GM12878 (cell line): ENCODE results near the gene SYNGR3. TPM values are rescaled to one million over a fixed set of nuclear protein-coding genes. Genes with fewer than 3 reads are reported as not detected.
A peak's percentile ranks its signal among the peaks of the same experiment; 100 is the strongest.

Experiments used
- ATAC-seq: fragments of 200-7000 bp; cut with Tn5 transposase; 3 replicates; pipeline ENCODE4 v1.9.1; 2020; ENCODE audit warnings: mild to moderate bottlenecking, moderate library complexity
- BruUV-seq: library from RNA; stranded (reverse); fragments of 400-500 nt; replicated peaks from 2 replicates; lab custom pipeline; 2021; lab: Mats Ljungman, UMichigan
- CTCF ChIA-PET: fragments of 300-600 bp; sonication (Branson Sonifier 250); formaldehyde crosslinking; extraction: SDS; loops from one replicate; lab custom pipeline; 2021; ENCODE audit warnings: inconsistent platforms; lab: Yijun Ruan, JAX
- POLR2A ChIA-PET: fragments of 350-600 bp; formaldehyde crosslinking; extraction: SDS; loops from one replicate; lab custom pipeline; 2021; ENCODE audit warnings: inconsistent platforms; lab: Charles Lee
- RAD21 ChIA-PET: fragments of 300-600 bp; sonication (Branson Sonifier 250); formaldehyde crosslinking; loops from one replicate; lab custom pipeline; 2023; ENCODE audit warnings: antibody characterized with exemption; ENCODE audit not compliant: unreplicated experiment; lab: Charles Lee
- SMC1A ChIA-PET: fragments of 300-600 bp; sonication (Branson Sonifier 250); formaldehyde crosslinking; loops from one replicate; lab custom pipeline; 2023; ENCODE audit not compliant: unreplicated experiment, uncharacterized antibody; lab: Charles Lee
- DNase-seq: peaks from one replicate; pipeline ENCODE4 v3.0.0-alpha.2; 2011; ENCODE audit warnings: low read depth, low spot score
- FAIRE-seq: peaks from 3 replicates; lab custom pipeline; 2011; peaks lifted over from hg19 to GRCh38; lab: Jason Lieb, UNC
- H2AFZ ChIP-seq: 2 replicates; pipeline ENCODE4 v1.6.0; 2011; ENCODE audit warnings: low read depth, low read length, control low read depth; ENCODE audit not compliant: control insufficient read depth
- H3K27ac ChIP-seq: 2 replicates; pipeline ENCODE4 v1.5.1; 2011; ENCODE audit warnings: control low read depth; ENCODE audit not compliant: control insufficient read depth, insufficient read depth
- H3K27me3 ChIP-seq, 2 experiments: replicated peaks in 1 of 2; 2 replicates each; pipeline versions ENCODE4 v1.6.0 to v1.6.1; 2011; ENCODE audit warnings: low read length in 1 of 2; ENCODE audit not compliant: control insufficient read depth in 2 of 2, insufficient read depth in 2 of 2
- H3K36me3 ChIP-seq, 2 experiments: 2 replicates each; pipeline ENCODE4 v1.5.1; 2011; ENCODE audit warnings: low read length in 1 of 2; ENCODE audit not compliant: control insufficient read depth in 2 of 2, insufficient read depth in 2 of 2
- H3K4me1 ChIP-seq: 2 replicates; pipeline ENCODE4 v1.6.1; 2011; ENCODE audit warnings: mild to moderate bottlenecking, low read length, moderate library complexity, mixed read lengths; ENCODE audit not compliant: control insufficient read depth, insufficient read depth
- H3K4me2 ChIP-seq: 2 replicates; pipeline ENCODE4 v1.6.0; 2011; ENCODE audit warnings: control low read depth; ENCODE audit not compliant: control insufficient read depth, insufficient read depth
- H3K4me3 ChIP-seq: fragments of 200-600 bp; sonication (generic); 2 replicates; pipeline ENCODE4 v1.5.1; 2016
- H3K79me2 ChIP-seq: 2 replicates; pipeline ENCODE4 v1.6.0; 2011; ENCODE audit warnings: low read length; ENCODE audit not compliant: control insufficient read depth, insufficient read depth
- H3K9ac ChIP-seq: 2 replicates; pipeline ENCODE4 v1.8.0; 2011; ENCODE audit warnings: low read length, control low read depth, mixed read lengths; ENCODE audit not compliant: control insufficient read depth, insufficient read depth
- H3K9me3 ChIP-seq: replicated peaks from 3 replicates; pipeline ENCODE4 v1.5.1; 2011; ENCODE audit warnings: mild to moderate bottlenecking, low read length; ENCODE audit not compliant: control insufficient read depth, insufficient read depth
- H4K20me1 ChIP-seq: 2 replicates; pipeline ENCODE4 v1.6.0; 2011; ENCODE audit not compliant: control insufficient read depth, insufficient read depth
- CBX3 ChIP-seq: fragments of 200-600 bp; sonication (generic); IDR thresholded peaks from 2 replicates; pipeline ENCODE4 v1.6.1; 2016; ENCODE audit warnings: low read depth, borderline replicate concordance
- CHD2 ChIP-seq: IDR thresholded peaks from 2 replicates; pipeline ENCODE4 v1.6.1; 2011; ENCODE audit warnings: low read depth, low read length, improper control_type of control experiment, borderline replicate concordance
- DPF2 ChIP-seq: fragments of 450-650 bp; IDR thresholded peaks from 2 replicates; pipeline ENCODE4 v1.6.1; 2017; ENCODE audit warnings: mild to moderate bottlenecking
- EED ChIP-seq: sonication (generic); IDR thresholded peaks from 2 replicates; pipeline ENCODE4 v1.6.1; 2016; ENCODE audit warnings: antibody characterized with exemption, low read depth
- GATAD2B ChIP-seq: fragments of 450-650 bp; conservative IDR thresholded peaks from 2 replicates; pipeline ENCODE4 v1.6.1; 2017; ENCODE audit warnings: low read depth, mild to moderate bottlenecking, moderate library complexity
- KDM1A ChIP-seq: fragments of 200-600 bp; sonication (generic); IDR thresholded peaks from 2 replicates; pipeline ENCODE4 v1.6.1; 2016; ENCODE audit warnings: borderline replicate concordance
- LARP7 ChIP-seq: fragments of 450-650 bp; IDR thresholded peaks from 2 replicates; pipeline ENCODE4 v1.6.1; 2017; ENCODE audit warnings: mild to moderate bottlenecking
- MTA3 ChIP-seq: IDR thresholded peaks from 2 replicates; pipeline ENCODE4 v1.6.1; 2012; ENCODE audit warnings: low read length, inconsistent platforms, borderline replicate concordance
- POLR2A ChIP-seq: IDR thresholded peaks from 2 replicates; pipeline ENCODE4 v1.6.1; 2011; ENCODE audit warnings: low read depth, mild to moderate bottlenecking, low read length
- RAD51 ChIP-seq: fragments of 450-650 bp; IDR thresholded peaks from 2 replicates; pipeline ENCODE4 v1.6.1; 2016; ENCODE audit warnings: moderate library complexity, mild to moderate bottlenecking, inconsistent platforms
- RUNX3 ChIP-seq: IDR thresholded peaks from 2 replicates; pipeline ENCODE4 v1.6.1; 2012; ENCODE audit warnings: low read length, inconsistent platforms
- SIN3A ChIP-seq: IDR thresholded peaks from 2 replicates; pipeline ENCODE4 v1.6.1; 2012; ENCODE audit warnings: low read depth, low read length, improper control_type of control experiment
- SMAD1 ChIP-seq: fragments of 450-650 bp; IDR thresholded peaks from 2 replicates; pipeline ENCODE4 v1.6.1; 2018; ENCODE audit warnings: mild to moderate bottlenecking, low read depth; ENCODE audit not compliant: partially characterized antibody
- SMARCA5 ChIP-seq: fragments of 450-650 bp; IDR thresholded peaks from 2 replicates; pipeline ENCODE4 v1.6.1; 2017; ENCODE audit warnings: mild to moderate bottlenecking
- SREBF1 ChIP-seq: IDR thresholded peaks from 2 replicates; pipeline ENCODE4 v1.6.1; 2012; ENCODE audit warnings: mild to moderate bottlenecking, low read length
- SRF ChIP-seq, 2 experiments: IDR thresholded peaks; 2 replicates each; pipeline ENCODE4 v1.6.1; 2011; ENCODE audit warnings: low read depth in 2 of 2, low read length in 2 of 2, mild to moderate bottlenecking in 1 of 2, moderate library complexity in 1 of 2
- SUZ12 ChIP-seq: fragments of 200-600 bp; sonication (generic); IDR thresholded peaks from one replicate; pipeline ENCODE4 v1.6.1; 2018; ENCODE audit warnings: antibody characterized with exemption, mild to moderate bottlenecking; ENCODE audit not compliant: unreplicated experiment
- TCF12 ChIP-seq: IDR thresholded peaks from 2 replicates; pipeline ENCODE4 v1.6.1; 2011; ENCODE audit warnings: low read depth, mild to moderate bottlenecking, low read length
- ZNF622 ChIP-seq: fragments of 450-650 bp; IDR thresholded peaks from 2 replicates; pipeline ENCODE4 v1.6.1; 2017; ENCODE audit warnings: mild to moderate bottlenecking, inconsistent platforms
- WGBS: methylation state at CpG from one replicate; pipeline ENCODE4 v1.1.6; 2016; ENCODE audit warnings: low lambda C conversion rate; ENCODE audit not compliant: insufficient replicate concordance, insufficient coverage; ENCODE audit errors: missing lambda C conversion rate; 5-methylcytosine and 5-hydroxymethylcytosine counted together
- in situ Hi-C: fragments of 300-500 bp; cut with MboI; formaldehyde crosslinking; loops from 9 replicates; pipeline ENCODE4 v1.14.3; 2018; ENCODE audit warnings: mixed read lengths
- intact Hi-C: fragments of 100-400 bp; cut with micrococcal nuclease; formaldehyde crosslinking; loops from one replicate; pipeline ENCODE4 v1.14.2; 2022; ENCODE audit not compliant: unreplicated experiment
- polyA plus RNA-seq, 11 experiments: library from polyadenylated mRNA; depleted of rRNA in 4 of 11; unstranded in 6 of 11; stranded (reverse) in 5 of 11; fragments of >200 nt; fragmentation: Nextera tagmentation in 4 of 11; fragmentation: Illumina TruSeq in 1 of 11; extraction: Ambion mirVana in 4 of 11; extraction: Trizol in 1 of 11; gene quantifications; 1 replicate in 1 of 11; 2 replicates in 10 of 11; pipeline versions ENCODE4 v1.2.1 to v1.2.3, GENCODE V29; 2011 to 2016; ENCODE audit warnings: inconsistent platforms in 2 of 11, missing spikeins in 2 of 11, low read depth in 1 of 11
- total RNA-seq, 4 experiments: library from RNA; depleted of rRNA in 3 of 4; stranded (reverse); fragments of >200 nt in 3 of 4; fragmentation: Illumina TruSeq in 1 of 4; extraction: Trizol in 1 of 4; gene quantifications; 2 replicates each; pipeline versions ENCODE4 v1.2.1 to v1.2.3, GENCODE V29; 2013 to 2021
- TF ChIP-seq, protein P1 (sequence below): fragments of 450-650 bp; IDR thresholded peaks from 2 replicates; pipeline ENCODE4 v1.6.1; 2017; ENCODE audit warnings: mild to moderate bottlenecking
- TF ChIP-seq, protein P2 (sequence below): fragments of 450-650 bp; conservative IDR thresholded peaks from 2 replicates; pipeline ENCODE4 v1.6.1; 2017; ENCODE audit warnings: mild to moderate bottlenecking, moderate library complexity
- TF ChIP-seq, protein P3 (sequence below): IDR thresholded peaks from 2 replicates; pipeline ENCODE4 v1.6.1; 2012; ENCODE audit warnings: low read length, inconsistent platforms

The SYNGR3 gene
- total and polyA plus RNA-seq, 10 of the 15 experiments (the other 5 are each of a cell fraction or from before 2014, with no cell fraction given), result 1.2 to 18.1 (median 6.6) TPM

DNA sequence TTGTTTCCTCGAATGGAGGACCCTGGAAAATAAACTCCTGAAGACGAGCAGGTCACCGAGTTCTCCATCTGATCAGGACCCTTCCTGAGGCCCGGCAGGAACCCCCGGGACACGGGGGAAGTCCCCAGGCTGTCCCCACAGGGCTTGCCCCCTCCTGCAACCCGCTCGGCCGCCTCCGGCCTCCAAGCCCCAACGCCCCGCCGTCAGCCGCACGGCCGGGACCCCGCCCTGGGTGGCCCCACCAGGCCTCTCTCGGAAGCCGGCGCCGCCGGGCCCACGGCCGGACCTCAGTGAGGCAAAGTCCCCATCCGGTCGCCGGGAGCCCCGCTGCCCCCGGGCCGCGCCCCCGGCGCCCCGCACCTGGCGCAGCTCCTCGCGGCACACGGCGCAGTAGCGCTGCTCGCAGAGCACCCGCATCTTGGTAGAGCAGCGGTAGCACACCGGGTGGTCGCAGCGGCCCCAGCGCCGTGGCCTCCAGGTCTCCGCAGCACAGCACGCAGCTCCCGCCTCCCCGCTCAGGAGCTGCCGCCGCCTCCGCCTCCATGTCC is 19.5 kb downstream of the SYNGR3 start:
- peaks cover 0 to 3% of the 10 kb centered on the region in 2 experiments; a peak in 1 of 4 replicates for H3K36me3 ChIP-seq
- ChIA-PET RAD21 (no interaction called here), SMC1A (interaction anchor here (1.1 to 1.9 kb wide), 2 partner anchors 28 to 146 kb away, joined by 3 to 5 read pairs; partner anchors contain the start of genes NOXO1 and TRAF7), CTCF (interaction anchor here (1.3 kb wide), 1 partner anchor 8 kb away, joined by 3 read pairs; no protein-coding TSS in a partner anchor), POLR2A (interaction anchor here (0.6 to 2.2 kb wide), 4 partner anchors 13 to 526 kb away, joined by 3 to 14 read pairs (median 6); partner anchors contain the start of gene TRAF7)
- no TSS peak for BruUV-seq
- peaks cover 61% of the 10 kb centered on the region for H3K79me2 ChIP-seq
- WGBS, result 2% methylated on average over 44 of the region's 55 CpGs
- H3K4me2 ChIP-seq, result peak overlapping the region; percentile 98
- ATAC-seq (peak; percentile 25), FAIRE-seq (no peak), DNase-seq (no peak)
- H3K27ac ChIP-seq, result peak overlapping the region; percentile 89
- H3K27me3 ChIP-seq, result no peaks in the 10 kb centered on the region
- H3K9me3 ChIP-seq, result no peaks in the 10 kb centered on the region
- in situ Hi-C loops, result no loop called here
- intact Hi-C loops, result loop anchor here (5.0 kb wide), 1 partner anchor 143 kb away; no protein-coding TSS in a partner anchor
- no peaks in the 10 kb centered on the region for H4K20me1 ChIP-seq
- H3K4me3 ChIP-seq, result peak overlapping the region; percentile 100
- peak overlapping the region; percentile 92 for H3K9ac ChIP-seq
- no peak overlapping the region; the same call in 1 of the 2 replicates for H2AFZ ChIP-seq
- H3K4me1 ChIP-seq, result peaks cover 21% of the 10 kb centered on the region
- TF ChIP-seq MTA3, result no peak
- TF ChIP-seq, protein P1, sequence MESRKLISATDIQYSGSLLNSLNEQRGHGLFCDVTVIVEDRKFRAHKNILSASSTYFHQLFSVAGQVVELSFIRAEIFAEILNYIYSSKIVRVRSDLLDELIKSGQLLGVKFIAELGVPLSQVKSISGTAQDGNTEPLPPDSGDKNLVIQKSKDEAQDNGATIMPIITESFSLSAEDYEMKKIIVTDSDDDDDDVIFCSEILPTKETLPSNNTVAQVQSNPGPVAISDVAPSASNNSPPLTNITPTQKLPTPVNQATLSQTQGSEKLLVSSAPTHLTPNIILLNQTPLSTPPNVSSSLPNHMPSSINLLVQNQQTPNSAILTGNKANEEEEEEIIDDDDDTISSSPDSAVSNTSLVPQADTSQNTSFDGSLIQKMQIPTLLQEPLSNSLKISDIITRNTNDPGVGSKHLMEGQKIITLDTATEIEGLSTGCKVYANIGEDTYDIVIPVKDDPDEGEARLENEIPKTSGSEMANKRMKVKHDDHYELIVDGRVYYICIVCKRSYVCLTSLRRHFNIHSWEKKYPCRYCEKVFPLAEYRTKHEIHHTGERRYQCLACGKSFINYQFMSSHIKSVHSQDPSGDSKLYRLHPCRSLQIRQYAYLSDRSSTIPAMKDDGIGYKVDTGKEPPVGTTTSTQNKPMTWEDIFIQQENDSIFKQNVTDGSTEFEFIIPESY, result no peak
- TF ChIP-seq TCF12, result 0 out of 2 replicates have a peak, but pooled peaks have one; percentile 12
- TF ChIP-seq, protein P2, sequence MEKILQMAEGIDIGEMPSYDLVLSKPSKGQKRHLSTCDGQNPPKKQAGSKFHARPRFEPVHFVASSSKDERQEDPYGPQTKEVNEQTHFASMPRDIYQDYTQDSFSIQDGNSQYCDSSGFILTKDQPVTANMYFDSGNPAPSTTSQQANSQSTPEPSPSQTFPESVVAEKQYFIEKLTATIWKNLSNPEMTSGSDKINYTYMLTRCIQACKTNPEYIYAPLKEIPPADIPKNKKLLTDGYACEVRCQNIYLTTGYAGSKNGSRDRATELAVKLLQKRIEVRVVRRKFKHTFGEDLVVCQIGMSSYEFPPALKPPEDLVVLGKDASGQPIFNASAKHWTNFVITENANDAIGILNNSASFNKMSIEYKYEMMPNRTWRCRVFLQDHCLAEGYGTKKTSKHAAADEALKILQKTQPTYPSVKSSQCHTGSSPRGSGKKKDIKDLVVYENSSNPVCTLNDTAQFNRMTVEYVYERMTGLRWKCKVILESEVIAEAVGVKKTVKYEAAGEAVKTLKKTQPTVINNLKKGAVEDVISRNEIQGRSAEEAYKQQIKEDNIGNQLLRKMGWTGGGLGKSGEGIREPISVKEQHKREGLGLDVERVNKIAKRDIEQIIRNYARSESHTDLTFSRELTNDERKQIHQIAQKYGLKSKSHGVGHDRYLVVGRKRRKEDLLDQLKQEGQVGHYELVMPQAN, result peak; percentile 59
- TF ChIP-seq ZNF622, result no peak
- TF ChIP-seq SIN3A, result 0 out of 2 replicates have a peak, but pooled peaks have one; percentile 11
- no peak for TF ChIP-seq SMAD1
- TF ChIP-seq RAD51, result no peak
- TF ChIP-seq CBX3, result no peak
- TF ChIP-seq RUNX3, result no peak
- peak; percentile 20; the same call in 1 of the 2 replicates for TF ChIP-seq LARP7
- no peak for TF ChIP-seq SREBF1
- no peak for TF ChIP-seq SUZ12
- TF ChIP-seq SRF (IDR thresholded peaks at IDR 0.05; ENCODE audit: low read depth in 2 of 2, low read length in 2 of 2), result no peak
- TF ChIP-seq EED, result no peak
- peak; percentile 30; the same call in 1 of the 2 replicates for TF ChIP-seq DPF2
- TF ChIP-seq GATAD2B, result 0 out of 2 replicates have a peak, but pooled peaks have one; percentile 4
- no peak for TF ChIP-seq CHD2
- TF ChIP-seq POLR2A, result peak; percentile 71; the same call in 1 of the 2 replicates
- TF ChIP-seq SMARCA5, result peak; percentile 36; the same call in 1 of the 2 replicates
- TF ChIP-seq, protein P3, sequence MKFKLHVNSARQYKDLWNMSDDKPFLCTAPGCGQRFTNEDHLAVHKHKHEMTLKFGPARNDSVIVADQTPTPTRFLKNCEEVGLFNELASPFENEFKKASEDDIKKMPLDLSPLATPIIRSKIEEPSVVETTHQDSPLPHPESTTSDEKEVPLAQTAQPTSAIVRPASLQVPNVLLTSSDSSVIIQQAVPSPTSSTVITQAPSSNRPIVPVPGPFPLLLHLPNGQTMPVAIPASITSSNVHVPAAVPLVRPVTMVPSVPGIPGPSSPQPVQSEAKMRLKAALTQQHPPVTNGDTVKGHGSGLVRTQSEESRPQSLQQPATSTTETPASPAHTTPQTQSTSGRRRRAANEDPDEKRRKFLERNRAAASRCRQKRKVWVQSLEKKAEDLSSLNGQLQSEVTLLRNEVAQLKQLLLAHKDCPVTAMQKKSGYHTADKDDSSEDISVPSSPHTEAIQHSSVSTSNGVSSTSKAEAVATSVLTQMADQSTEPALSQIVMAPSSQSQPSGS, result no peak
- TF ChIP-seq KDM1A, result no peak
